Activated CD4-positive, alpha-beta T cell treated with anti-CD3 and anti-CD28 coated beads for 36 hours (primary cell): ENCODE measurements around the gene CFTR. TPM values are rescaled to one million over a fixed set of nuclear protein-coding genes. Genes with fewer than 3 reads are reported as not detected.

Experiments used
- ATAC-seq: fragments of 200-7000 bp; cut with Tn5 transposase; one replicate; pipeline ENCODE4 v1.10.0; 2021; ENCODE audit warnings: mild to moderate bottlenecking, moderate library complexity
- CTCF ChIA-PET: fragments of 350-600 bp; sonication (Branson Sonifier 250); formaldehyde crosslinking; loops from one replicate; lab custom pipeline; 2021; ENCODE audit warnings: antibody characterized with exemption; lab: Charles Lee
- POLR2A ChIA-PET: fragments of 350-600 bp; sonication (Branson Sonifier 250); formaldehyde crosslinking; loops from one replicate; lab custom pipeline; 2021; ENCODE audit warnings: antibody characterized with exemption, inconsistent platforms; lab: Charles Lee
- DNase-seq: peaks from one replicate; pipeline ENCODE4 v3.0.0-alpha.2; 2020
- H3K27ac Mint-ChIP-seq: one replicate; pipeline ENCODE4 v1.8.0; 2021; ENCODE audit warnings: mixed read lengths
- H3K27me3 Mint-ChIP-seq: one replicate; pipeline ENCODE4 v1.8.0; 2021; ENCODE audit warnings: mixed read lengths
- H3K36me3 Mint-ChIP-seq: one replicate; pipeline ENCODE4 v1.8.0; 2021; ENCODE audit warnings: low read depth, mixed read lengths
- H3K4me1 Mint-ChIP-seq: one replicate; pipeline ENCODE4 v1.8.0; 2021; ENCODE audit warnings: mixed read lengths
- H3K4me3 Mint-ChIP-seq: one replicate; pipeline ENCODE4 v1.8.0; 2021; ENCODE audit warnings: mild to moderate bottlenecking, moderate library complexity, mixed read lengths
- H3K9me3 Mint-ChIP-seq: one replicate; pipeline ENCODE4 v1.8.0; 2021; ENCODE audit warnings: low read depth, mixed read lengths
- intact Hi-C, 2 experiments: fragments of 100-400 bp; cut with DNase I in 1 of 2; cut with micrococcal nuclease in 1 of 2; formaldehyde crosslinking; loops; one replicate each; pipeline versions ENCODE4 v1.14.2 to v1.15.1; 2022 to 2024; cut with DNase I, micrococcal nuclease
- total RNA-seq, 2 experiments: library from RNA; stranded (reverse); gene quantifications; one replicate each; pipeline ENCODE4 v1.2.3, GENCODE V29; 2021

CFTR gene
- total RNA-seq, 2 experiments from 2014 or later = not detected

GRCh38 chr7:117560030-117560429 is 80.2 kb downstream of the CFTR start:
- ChIA-PET POLR2A (no interaction called here), CTCF (no interaction called here)
- Mint-ChIP-seq H3K4me3 (no peak overlapping the region), H3K9me3 (no peaks in the 10 kb centered on the region), H3K4me1 (no peaks in the 10 kb centered on the region), H3K27me3 (no peaks in the 10 kb centered on the region), H3K27ac (no peak overlapping the region), H3K36me3 (no peaks in the 10 kb centered on the region)
- ATAC-seq (no peak), DNase-seq (no peak)
- intact Hi-C loops = no loop called here

GRCh38 chr7:117562759-117563158 is 82.9 kb downstream of the CFTR start:
- intact Hi-C loops = no loop called here
- H3K27me3 Mint-ChIP-seq = no peaks in the 10 kb centered on the region
- ATAC-seq (no peak), DNase-seq (no peak)
- H3K27ac Mint-ChIP-seq = no peak overlapping the region
- H3K4me3 Mint-ChIP-seq = no peak overlapping the region
- POLR2A ChIA-PET = no interaction called here
- no peaks in the 10 kb centered on the region for H3K4me1 Mint-ChIP-seq
- H3K9me3 Mint-ChIP-seq = no peaks in the 10 kb centered on the region
- H3K36me3 Mint-ChIP-seq = no peaks in the 10 kb centered on the region
- CTCF ChIA-PET = no interaction called here

- H3K9me3 Mint-ChIP-seq = no peaks in the 10 kb centered on the region
- CTCF ChIA-PET = no interaction called here
- no peaks in the 10 kb centered on the region for H3K36me3 Mint-ChIP-seq
- no peaks in the 10 kb centered on the region for H3K27me3 Mint-ChIP-seq
- POLR2A ChIA-PET = no interaction called here
- DNase-seq (no peak), ATAC-seq (no peak)
- no peaks in the 10 kb centered on the region for H3K4me1 Mint-ChIP-seq
- intact Hi-C loops = no loop called here
- H3K27ac Mint-ChIP-seq = no peak overlapping the region
- H3K4me3 Mint-ChIP-seq = no peak overlapping the region
Measured at GRCh38 chr7:117564080-117564479, 84.3 kb downstream of the CFTR start.

- POLR2A ChIA-PET = no interaction called here
- H3K4me1 Mint-ChIP-seq = no peaks in the 10 kb centered on the region
- H3K27ac Mint-ChIP-seq = no peak overlapping the region
- no peaks in the 10 kb centered on the region for H3K27me3 Mint-ChIP-seq
- ATAC-seq = no peak
- intact Hi-C loops = no loop called here
- no peaks in the 10 kb centered on the region for H3K36me3 Mint-ChIP-seq
- no peaks in the 10 kb centered on the region for H3K9me3 Mint-ChIP-seq
- CTCF ChIA-PET = no interaction called here
- H3K4me3 Mint-ChIP-seq = no peak overlapping the region
- no peak for DNase-seq
Measured at GRCh38 chr7:117564627-117565026, 84.8 kb downstream of the CFTR start.

DNA sequence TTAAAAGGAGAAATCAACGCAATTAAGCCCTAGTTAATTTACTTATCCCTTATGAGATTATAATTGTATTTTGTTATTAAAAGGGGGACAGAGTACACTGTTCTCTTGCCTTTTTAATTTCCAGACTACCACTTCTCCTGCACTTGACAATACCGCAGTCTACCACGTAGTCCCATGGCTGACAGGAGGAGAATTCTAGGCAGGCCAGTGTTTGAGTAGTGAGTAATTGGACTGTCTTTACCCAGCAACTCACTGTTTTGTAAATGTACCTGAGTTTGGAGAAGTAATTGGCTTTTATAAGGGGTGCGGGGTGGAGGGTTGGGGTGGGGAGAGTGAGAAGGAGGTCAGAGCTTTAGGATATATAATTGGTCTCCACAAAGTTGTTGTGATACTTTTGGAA is 85.4 kb downstream of the CFTR start:
- ATAC-seq (no peak), DNase-seq (no peak)
- CTCF ChIA-PET = no interaction called here
- Mint-ChIP-seq H3K4me3 (no peak overlapping the region), H3K27me3 (no peaks in the 10 kb centered on the region), H3K36me3 (no peaks in the 10 kb centered on the region), H3K4me1 (no peaks in the 10 kb centered on the region), H3K27ac (no peak overlapping the region), H3K9me3 (no peaks in the 10 kb centered on the region)
- POLR2A ChIA-PET = no interaction called here
- intact Hi-C loops = no loop called here

- H3K9me3 Mint-ChIP-seq = no peaks in the 10 kb centered on the region
- H3K36me3 Mint-ChIP-seq = no peaks in the 10 kb centered on the region
- no peak overlapping the region for H3K27ac Mint-ChIP-seq
- H3K4me1 Mint-ChIP-seq = no peaks in the 10 kb centered on the region
- no peak for DNase-seq
- no peak overlapping the region for H3K4me3 Mint-ChIP-seq
- POLR2A ChIA-PET = no interaction called here
- no peaks in the 10 kb centered on the region for H3K27me3 Mint-ChIP-seq
- ATAC-seq = no peak
- intact Hi-C loops = no loop called here
- CTCF ChIA-PET = no interaction called here
Measured at GRCh38 chr7:117567781-117568180, 88.0 kb downstream of the CFTR start.

DNA sequence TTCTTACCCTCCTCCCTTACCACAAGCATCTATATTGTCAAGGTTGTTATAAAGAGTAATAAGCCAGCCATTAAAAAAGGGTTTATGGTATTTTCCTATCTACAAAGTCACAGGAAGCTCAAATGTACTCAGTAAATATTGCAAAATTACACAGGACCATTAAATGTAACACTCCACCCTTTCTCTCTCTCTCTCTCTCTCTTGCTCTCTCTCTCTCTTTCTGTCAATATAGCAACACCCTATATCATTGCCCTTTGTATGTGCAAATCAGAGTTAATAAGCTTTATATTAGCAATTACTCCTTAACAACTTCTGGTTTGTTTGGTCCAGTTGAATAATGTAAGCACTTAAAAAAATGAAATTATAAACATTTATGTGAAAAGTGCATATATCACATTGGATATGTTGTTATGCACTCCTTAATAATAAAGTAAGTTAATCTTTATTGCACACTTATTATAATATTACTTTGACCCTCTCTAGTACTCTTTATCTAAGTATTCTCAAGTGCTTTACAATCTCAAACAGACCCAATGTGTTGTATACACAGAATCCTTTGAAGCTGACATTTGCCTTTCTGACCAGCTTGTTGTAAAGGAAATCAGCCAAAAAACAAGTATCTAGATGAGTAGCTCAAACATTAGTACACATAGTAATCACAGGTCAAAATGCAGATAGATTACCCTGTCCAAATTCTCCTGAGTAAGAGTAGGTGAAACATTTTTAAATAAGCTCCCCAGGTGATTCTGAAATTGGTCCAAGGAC is 93.2 kb downstream of the CFTR start:
- no peaks in the 10 kb centered on the region for H3K9me3 Mint-ChIP-seq
- no peaks in the 10 kb centered on the region for H3K27me3 Mint-ChIP-seq
- POLR2A ChIA-PET = no interaction called here
- CTCF ChIA-PET = no interaction called here
- no peaks in the 10 kb centered on the region for H3K4me1 Mint-ChIP-seq
- H3K4me3 Mint-ChIP-seq = no peak overlapping the region
- ATAC-seq (no peak), DNase-seq (no peak)
- H3K27ac Mint-ChIP-seq = no peak overlapping the region
- intact Hi-C loops = no loop called here
- H3K36me3 Mint-ChIP-seq = no peaks in the 10 kb centered on the region

DNA sequence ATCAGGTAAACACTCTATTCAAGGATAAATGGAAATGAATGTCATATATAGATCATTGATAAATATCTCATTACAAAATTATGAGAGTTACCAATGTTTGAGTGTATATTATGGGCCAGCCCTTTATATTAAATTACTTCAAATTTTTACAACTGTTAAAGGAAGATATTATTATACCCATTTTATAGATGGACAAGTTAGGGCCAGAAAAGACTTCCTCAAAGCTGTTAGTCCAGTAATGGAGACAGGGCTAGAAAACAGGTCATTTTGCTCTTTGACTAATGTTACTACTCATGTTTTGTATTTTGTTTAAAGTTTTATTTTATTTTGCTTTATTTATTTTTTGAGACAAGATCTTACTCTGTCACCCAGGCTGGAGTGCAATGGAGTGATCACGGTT is 101.6 kb downstream of the CFTR start:
- H3K27me3 Mint-ChIP-seq = no peaks in the 10 kb centered on the region
- H3K36me3 Mint-ChIP-seq = no peaks in the 10 kb centered on the region
- POLR2A ChIA-PET = no interaction called here
- no peak overlapping the region for H3K4me3 Mint-ChIP-seq
- intact Hi-C loops = loop anchor here in 1 of 2 experiments (10.0 kb wide), 1 partner anchor 63 kb away; no protein-coding TSS in a partner anchor
- no peak overlapping the region for H3K27ac Mint-ChIP-seq
- no peak for ATAC-seq
- no peaks in the 10 kb centered on the region for H3K9me3 Mint-ChIP-seq
- DNase-seq = no peak
- H3K4me1 Mint-ChIP-seq = no peaks in the 10 kb centered on the region
- CTCF ChIA-PET = no interaction called here

DNA sequence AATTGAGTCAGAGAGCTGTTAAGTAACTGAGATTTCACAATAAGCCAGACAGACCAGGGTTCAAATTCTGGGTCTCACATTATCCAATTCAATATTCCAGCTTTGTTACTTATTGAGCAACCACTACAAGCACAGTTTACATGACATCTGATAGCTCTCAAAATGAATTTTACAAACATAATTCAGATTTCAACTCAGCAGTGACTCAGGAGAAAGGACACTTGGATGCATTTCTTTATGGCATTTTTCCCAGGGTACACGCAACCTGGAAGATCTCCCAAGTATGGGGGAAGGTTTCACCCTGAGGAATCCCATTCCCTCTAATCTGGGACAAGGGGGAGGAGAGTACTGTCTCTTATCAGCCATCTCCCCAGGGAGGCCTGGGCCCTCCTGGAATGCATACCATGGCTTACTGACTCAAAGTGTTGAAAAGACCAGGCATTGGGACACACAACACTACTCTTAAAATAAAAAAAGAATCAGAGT is 102.4 kb downstream of the CFTR start:
- ChIA-PET CTCF (no interaction called here), POLR2A (no interaction called here)
- Mint-ChIP-seq H3K36me3 (no peaks in the 10 kb centered on the region), H3K9me3 (no peaks in the 10 kb centered on the region), H3K4me1 (no peaks in the 10 kb centered on the region), H3K27me3 (no peaks in the 10 kb centered on the region), H3K27ac (no peak overlapping the region), H3K4me3 (no peak overlapping the region)
- ATAC-seq (no peak), DNase-seq (no peak)
- intact Hi-C loops = loop anchor here in 1 of 2 experiments (10.0 kb wide), 1 partner anchor 63 kb away; no protein-coding TSS in a partner anchor

DNA sequence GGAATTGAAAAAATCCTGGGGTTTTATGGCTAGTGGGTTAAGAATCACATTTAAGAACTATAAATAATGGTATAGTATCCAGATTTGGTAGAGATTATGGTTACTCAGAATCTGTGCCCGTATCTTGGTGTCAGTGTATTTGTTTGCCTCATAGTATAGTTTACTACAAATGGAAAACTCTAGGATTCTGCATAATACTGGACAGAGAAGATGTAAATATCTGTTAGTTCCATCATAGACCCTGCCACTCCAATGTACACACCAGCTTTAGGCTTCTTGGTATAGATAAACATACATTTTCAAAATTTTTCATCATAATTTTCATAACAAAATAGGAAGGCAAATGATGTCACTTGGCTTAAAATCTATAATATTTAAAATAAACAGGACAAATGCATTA is 108.1 kb downstream of the CFTR start:
- POLR2A ChIA-PET = no interaction called here
- no peak for ATAC-seq
- no peaks in the 10 kb centered on the region for H3K9me3 Mint-ChIP-seq
- H3K27ac Mint-ChIP-seq = no peak overlapping the region
- no peak for DNase-seq
- CTCF ChIA-PET = no interaction called here
- H3K4me1 Mint-ChIP-seq = no peaks in the 10 kb centered on the region
- no peaks in the 10 kb centered on the region for H3K27me3 Mint-ChIP-seq
- H3K36me3 Mint-ChIP-seq = no peaks in the 10 kb centered on the region
- intact Hi-C loops = loop anchor here in 1 of 2 experiments (10.0 kb wide), 1 partner anchor 57 kb away; no protein-coding TSS in a partner anchor
- H3K4me3 Mint-ChIP-seq = no peak overlapping the region

DNA sequence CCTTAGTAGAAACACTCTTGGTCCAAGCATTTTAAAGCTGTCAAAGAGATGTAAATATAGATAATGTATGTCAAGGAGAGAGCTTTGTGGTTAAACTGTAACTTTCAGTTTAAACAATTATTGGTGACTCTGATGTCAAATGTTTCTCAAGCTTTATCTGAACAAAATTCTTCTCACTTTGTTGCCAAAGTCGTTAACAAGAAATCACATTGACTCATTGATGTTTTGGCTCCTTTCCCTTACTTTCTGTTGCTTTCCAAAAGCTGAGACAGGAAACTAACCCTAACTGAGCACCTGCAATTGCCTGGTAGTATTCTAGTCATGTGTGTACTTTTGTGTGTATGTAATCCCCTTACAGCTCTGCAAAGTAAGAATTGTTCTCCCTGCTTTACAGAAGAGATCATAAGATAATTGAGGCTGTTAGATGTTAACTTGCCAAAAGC is 108.5 kb downstream of the CFTR start:
- H3K9me3 Mint-ChIP-seq = no peaks in the 10 kb centered on the region
- no peak for ATAC-seq
- no peak overlapping the region for H3K27ac Mint-ChIP-seq
- H3K4me1 Mint-ChIP-seq = no peaks in the 10 kb centered on the region
- intact Hi-C loops = loop anchor here in 1 of 2 experiments (10.0 kb wide), 1 partner anchor 56 kb away; no protein-coding TSS in a partner anchor
- no peaks in the 10 kb centered on the region for H3K27me3 Mint-ChIP-seq
- DNase-seq = no peak
- no peaks in the 10 kb centered on the region for H3K36me3 Mint-ChIP-seq
- CTCF ChIA-PET = no interaction called here
- H3K4me3 Mint-ChIP-seq = no peak overlapping the region
- POLR2A ChIA-PET = no interaction called here

DNA sequence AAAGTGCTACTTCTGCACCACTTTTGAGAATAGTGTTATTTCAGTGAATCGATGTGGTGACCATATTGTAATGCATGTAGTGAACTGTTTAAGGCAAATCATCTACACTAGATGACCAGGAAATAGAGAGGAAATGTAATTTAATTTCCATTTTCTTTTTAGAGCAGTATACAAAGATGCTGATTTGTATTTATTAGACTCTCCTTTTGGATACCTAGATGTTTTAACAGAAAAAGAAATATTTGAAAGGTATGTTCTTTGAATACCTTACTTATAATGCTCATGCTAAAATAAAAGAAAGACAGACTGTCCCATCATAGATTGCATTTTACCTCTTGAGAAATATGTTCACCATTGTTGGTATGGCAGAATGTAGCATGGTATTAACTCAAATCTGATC is 110.4 kb downstream of the CFTR start:
- Mint-ChIP-seq H3K27ac (no peak overlapping the region), H3K9me3 (no peaks in the 10 kb centered on the region), H3K4me1 (no peaks in the 10 kb centered on the region), H3K4me3 (no peak overlapping the region), H3K36me3 (no peaks in the 10 kb centered on the region), H3K27me3 (no peaks in the 10 kb centered on the region)
- intact Hi-C loops = no loop called here
- ATAC-seq (no peak), DNase-seq (no peak)
- ChIA-PET POLR2A (no interaction called here), CTCF (no interaction called here)
